Stimulated activated CD4-positive, alpha-beta T cell treated with anti-CD3 and anti-CD28 coated beads, Interleukin-15, amount 100 ng/mL, for 24 hours (primary cell): Measurements from ENCODE around the gene LRRK2.
"Not testable (repeated sequence)": the region's sequence is repeated elsewhere in the genome, so short reads cannot be mapped to it uniquely, and the experiment has no call there.

Source experiments
- DNase-seq: peaks from one replicate; pipeline ENCODE4 v3.0.0-alpha.2; 2020

LRRK2 gene

DNA sequence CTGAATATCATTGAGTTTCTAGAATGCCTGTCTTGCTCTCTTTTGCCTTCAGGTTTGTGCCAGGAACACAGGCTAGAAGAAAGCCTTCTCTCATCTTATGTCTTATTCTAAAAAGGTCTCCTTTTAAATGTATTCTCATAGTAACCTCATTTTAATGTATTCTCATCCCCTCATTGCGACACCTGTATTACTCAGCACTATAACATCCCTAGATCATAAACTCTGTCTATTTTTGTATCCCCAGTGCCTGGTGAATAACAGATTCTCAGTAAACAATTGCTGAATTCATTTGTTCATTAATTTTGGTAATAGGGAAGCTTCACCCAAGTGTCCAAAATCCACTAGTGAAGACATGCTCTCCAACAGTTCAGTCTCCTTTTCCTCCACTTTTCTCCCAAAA lies 8.8 kb upstream of the LRRK2 start:
- DNase-seq: no peak

DNA sequence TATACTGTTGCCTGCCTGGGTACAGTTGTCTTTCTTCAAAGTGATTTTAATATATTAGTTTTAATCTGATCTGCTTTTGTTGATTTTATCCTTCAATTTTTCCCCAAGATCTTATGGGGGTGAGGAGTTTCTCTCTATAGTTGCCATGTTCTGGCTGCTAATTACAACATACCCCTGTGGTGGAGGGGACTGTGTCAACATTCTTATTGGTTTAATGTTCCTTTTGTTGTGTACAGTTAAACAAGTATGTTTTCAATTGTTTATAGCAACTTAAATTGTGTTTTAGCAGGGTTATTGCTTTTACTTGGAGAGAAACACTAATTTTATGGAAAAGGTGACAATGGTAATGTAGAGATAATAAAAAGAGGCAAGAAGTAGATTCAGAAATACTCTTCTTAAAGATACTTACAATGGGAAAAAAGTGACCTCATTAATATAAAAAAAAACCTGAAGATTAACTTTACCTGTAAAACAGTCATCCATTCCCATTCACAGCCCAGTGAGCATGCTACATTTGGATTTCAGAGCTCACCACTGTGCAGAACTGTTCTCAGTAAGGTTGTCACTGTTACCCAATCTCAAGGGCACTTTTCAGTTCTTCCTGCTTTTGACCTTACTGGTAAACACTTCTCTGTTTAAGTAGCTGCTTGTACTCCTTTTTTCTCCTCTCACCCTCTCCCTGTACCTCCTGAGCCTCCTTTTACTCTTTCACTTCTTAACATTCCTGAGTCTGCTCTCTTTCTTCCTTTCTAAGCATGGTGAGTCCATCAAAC lies 8.1 kb upstream of the LRRK2 start:
- DNase-seq: no peak

- DNase-seq: no peak
Measured at GRCh38 chr12:40219760-40220159, 5.0 kb upstream of the LRRK2 start.

- no peak for DNase-seq
Measured at GRCh38 chr12:40222247-40222646, 2.5 kb upstream of the LRRK2 start.

DNA sequence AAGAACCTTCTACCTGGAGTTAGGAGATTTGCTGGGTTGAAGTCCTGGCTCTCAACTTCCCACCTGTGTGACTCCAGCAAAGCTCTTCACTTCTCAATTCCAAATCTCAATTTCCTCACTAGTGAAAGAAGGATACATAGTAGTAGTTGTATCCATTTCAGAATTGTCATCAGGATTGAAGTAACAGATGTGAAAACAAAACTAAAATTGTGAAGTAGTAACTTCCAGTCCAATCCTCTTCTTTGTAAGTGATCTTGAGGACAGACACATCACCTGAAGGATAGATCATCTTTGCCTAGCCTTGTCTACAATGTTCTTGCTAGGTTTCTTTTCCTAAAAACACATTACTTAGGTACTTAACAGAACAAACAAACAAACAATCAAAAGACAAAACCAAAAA lies 1.2 kb upstream of the LRRK2 start:
- DNase-seq: no peak

DNA sequence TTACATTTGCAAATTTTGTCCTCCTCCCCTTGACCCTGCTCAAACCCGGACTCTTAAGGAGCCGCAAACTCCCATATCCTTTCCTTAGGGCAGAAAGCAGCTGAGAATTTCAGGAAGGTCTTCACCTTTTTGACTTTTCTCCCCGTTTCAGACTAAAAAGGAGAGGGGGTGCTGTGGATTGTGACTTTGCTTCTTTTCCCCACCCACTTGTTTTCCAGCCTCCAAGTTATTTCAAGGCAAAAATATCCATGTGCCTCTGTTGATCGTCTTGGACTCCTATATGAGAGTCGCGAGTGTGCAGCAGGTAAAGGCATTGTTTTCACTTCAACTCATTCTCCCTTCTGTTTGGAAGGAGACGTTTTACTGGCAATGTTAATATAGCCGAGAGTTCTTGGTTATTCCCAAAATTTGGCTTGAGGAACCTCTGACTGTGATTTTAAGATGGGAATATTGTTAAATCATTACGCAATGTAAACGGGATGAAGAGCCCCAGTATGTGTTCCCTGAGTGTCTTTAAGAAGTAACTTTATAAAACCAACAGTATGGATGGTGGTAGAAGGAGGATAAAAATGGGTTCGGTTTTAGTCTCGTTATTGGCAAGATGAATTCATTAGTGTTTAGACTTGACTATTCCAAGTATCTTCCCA lies 663 bp downstream of the LRRK2 start:
- DNase-seq: no peak

- no peak for DNase-seq
Measured at GRCh38 chr12:40225984-40226602, 1.3 kb downstream of the LRRK2 start.

- no peak for DNase-seq
Measured at GRCh38 chr12:40226705-40227104, 1.9 kb downstream of the LRRK2 start.

- DNase-seq: no peak
Measured at GRCh38 chr12:40227447-40227846, 2.6 kb downstream of the LRRK2 start.

GRCh38 chr12:40228727-40229126 lies 3.9 kb downstream of the LRRK2 start:
- no peak for DNase-seq

DNA sequence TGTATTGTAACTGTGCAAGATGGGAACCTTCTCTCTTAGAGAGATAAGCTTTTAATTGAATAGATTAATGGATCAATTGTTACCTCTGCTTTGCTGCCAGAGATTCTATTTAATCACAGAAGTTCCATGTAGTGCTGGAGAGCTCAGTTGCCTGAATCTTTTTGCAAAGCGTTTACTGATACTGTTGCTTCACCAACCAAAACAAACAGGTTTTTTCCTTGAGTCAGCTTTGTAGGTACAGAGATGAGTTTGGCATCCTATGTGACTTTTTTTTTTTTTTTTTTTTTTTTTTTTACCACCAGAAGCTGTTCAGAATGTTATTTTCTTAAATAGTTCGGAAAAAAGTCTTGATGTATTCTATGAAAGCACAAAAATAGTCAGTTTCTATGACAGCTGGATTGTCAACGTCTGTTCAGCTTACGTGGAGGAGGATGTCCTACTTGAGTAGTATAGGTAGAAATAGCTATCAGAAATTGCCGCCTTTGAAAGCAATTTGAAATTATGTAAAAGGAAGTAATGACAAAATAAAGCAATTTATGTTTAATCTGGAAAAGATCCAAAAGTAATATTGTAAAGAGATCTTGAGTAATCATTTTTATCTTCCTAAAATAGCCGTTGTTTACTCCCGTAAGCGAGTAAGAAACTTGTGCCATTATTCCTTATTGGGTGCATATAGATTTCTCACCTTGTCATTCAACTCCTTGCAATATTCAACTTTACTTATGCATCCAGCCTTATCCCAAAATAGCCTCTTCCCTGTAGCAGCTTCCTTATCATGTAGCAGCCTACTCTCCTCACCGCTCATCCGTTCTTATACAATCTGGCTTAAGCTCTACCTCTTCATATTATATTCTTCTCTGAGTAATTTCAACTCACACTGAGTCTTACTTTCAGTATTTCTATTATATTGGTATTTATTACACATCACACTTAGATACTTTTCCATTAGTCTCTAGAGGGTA lies 5.2 kb downstream of the LRRK2 start:
- no peak for DNase-seq

- no peak for DNase-seq
Measured at GRCh38 chr12:40232602-40233001, 7.8 kb downstream of the LRRK2 start.

GRCh38 chr12:40233741-40234367 lies 9.1 kb downstream of the LRRK2 start:
- no peak for DNase-seq

DNA sequence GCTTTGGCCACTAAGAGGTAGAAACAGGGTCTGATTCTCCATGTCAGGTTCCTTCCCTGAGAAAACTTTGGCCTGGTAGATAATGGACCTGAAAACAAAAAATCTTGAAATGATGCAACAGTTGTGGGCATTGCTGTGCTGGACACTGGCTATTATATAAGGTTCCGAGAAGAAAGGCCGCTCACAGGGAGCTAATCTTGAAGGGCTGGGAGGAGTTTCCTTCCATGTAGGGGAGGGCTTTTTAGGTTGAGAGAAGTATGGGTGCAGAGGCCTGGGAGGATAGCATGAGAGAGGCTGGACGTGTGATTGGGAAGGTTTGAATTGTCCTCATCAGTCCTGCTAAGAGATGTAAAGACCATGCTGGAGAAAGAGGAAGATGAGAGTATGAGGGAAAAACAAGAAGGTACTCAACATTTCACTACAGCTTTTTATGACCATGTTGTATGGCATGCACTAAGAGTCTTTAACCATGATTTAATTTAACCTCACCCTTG lies 11.6 kb downstream of the LRRK2 start:
- no peak for DNase-seq

DNA sequence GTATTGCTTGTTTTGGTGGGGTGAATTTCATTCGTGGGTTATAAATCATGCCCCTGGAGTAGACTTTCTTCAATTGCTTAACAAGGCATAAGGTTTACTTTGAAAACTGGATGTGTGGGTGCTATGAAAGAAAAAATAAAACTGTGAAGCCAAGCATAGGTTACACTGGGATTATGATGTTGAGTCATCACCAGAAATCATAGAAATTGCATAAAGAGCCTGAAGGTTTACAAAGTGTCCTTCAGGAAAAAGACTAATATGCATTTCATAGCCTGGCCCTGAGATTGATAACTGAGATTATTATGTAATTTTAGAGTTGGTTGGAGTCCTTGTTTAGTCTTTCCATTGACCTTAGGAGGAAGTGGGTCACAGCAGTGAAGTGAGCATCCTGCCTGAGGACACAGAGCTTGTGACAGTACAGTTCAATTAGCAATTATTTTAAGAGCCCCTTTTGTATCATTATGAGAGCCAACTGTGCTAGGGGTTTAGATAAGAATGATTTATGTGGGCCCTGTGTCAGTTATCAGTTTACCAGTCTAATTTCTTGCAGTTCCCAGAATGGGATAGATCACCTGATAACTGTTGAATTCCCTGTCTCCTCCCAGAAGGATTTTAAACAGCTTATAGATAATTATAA lies 13.6 kb downstream of the LRRK2 start:
- DNase-seq: no peak

DNA sequence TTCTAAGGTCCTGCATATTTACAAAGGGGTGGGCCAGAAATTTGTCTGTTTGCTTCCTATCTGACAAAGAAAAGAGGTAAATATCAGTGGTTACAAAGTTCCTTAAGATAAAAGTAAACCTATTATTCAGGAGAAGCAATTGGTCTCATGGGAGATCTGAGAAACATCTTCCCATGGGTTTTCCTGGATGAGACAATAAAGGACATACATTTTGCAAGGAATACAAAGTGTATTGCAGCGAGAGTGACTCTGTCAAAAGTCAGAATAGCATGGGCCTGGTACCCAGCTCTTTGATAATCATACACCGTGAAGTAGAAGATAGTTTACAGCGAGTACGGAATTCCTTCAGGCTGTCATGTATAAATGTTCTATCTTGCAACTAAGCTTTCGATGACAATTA lies 14.2 kb downstream of the LRRK2 start:
- DNase-seq: no peak

GRCh38 chr12:40240779-40241178 lies 16.0 kb downstream of the LRRK2 start:
- no peak for DNase-seq

GRCh38 chr12:40241741-40242140 lies 16.9 kb downstream of the LRRK2 start:
- DNase-seq: no peak

DNA sequence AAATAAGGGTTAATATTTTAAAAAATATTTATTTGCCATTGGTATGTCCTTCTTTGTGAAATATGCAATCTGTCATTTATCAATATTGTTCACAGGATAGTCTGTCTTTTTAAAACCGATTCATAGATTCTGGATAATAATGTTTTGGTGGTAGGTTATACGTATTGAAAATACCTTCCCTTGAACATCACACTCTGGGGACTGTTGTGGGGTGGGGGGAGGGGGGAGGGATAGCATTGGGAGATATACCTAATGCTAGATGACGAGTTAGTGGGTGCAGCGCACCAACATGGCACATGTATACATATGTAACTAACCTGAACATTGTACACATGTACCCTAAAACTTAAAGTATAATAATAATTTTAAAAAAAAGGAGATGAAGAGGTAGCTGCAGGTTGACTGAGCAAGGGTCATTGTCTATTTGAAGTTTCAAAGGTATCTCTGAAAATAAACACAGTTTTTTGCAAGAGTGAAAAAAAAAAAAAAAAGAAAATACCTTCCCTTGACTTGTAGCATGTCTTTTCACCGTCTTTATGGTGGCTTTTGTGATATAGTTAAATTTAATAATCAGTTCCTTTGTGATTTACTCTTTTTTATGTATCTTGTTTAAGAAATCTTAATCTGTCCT lies 19.8 kb downstream of the LRRK2 start:
- DNase-seq: not testable (repeated sequence)

GRCh38 chr12:40248034-40248433 lies 23.2 kb downstream of the LRRK2 start:
- no peak for DNase-seq

GRCh38 chr12:40248585-40249297 lies 23.9 kb downstream of the LRRK2 start:
- DNase-seq: no peak
